PC-3 (cell line): Measurements from ENCODE around the gene EN1.

Experiments used
- EZH2 ChIP-seq: fragments of 300-600 bp; sonication (generic); IDR thresholded peaks from one replicate; pipeline ENCODE4 v1.6.1; 2017; ENCODE audit warnings: antibody characterized with exemption, mild to moderate bottlenecking, low read length; ENCODE audit not compliant: unreplicated experiment
- EZH2phosphoT487 ChIP-seq: fragments of 300-600 bp; sonication (generic); IDR thresholded peaks from 2 replicates; pipeline ENCODE4 v1.6.1; 2018; ENCODE audit warnings: mild to moderate bottlenecking, antibody characterized with exemption, low read length, borderline replicate concordance
- TF ChIP-seq, protein P1 (sequence below): fragments of 300-600 bp; sonication (generic); conservative IDR thresholded peaks from 2 replicates; pipeline ENCODE4 v1.5.1; 2017; ENCODE audit warnings: antibody characterized with exemption, low read depth, mild to moderate bottlenecking, low read length

GRCh38 chr2:118811514-118812115 lies 35.8 kb downstream of the EN1 start:
- TF ChIP-seq, protein P1, sequence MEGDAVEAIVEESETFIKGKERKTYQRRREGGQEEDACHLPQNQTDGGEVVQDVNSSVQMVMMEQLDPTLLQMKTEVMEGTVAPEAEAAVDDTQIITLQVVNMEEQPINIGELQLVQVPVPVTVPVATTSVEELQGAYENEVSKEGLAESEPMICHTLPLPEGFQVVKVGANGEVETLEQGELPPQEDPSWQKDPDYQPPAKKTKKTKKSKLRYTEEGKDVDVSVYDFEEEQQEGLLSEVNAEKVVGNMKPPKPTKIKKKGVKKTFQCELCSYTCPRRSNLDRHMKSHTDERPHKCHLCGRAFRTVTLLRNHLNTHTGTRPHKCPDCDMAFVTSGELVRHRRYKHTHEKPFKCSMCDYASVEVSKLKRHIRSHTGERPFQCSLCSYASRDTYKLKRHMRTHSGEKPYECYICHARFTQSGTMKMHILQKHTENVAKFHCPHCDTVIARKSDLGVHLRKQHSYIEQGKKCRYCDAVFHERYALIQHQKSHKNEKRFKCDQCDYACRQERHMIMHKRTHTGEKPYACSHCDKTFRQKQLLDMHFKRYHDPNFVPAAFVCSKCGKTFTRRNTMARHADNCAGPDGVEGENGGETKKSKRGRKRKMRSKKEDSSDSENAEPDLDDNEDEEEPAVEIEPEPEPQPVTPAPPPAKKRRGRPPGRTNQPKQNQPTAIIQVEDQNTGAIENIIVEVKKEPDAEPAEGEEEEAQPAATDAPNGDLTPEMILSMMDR, result no peak
- TF ChIP-seq EZH2 (no peak), EZH2phosphoT487 (no peak)
